Neural cell (in vitro differentiated cells): ENCODE results near the gene STK32A. TPM values are rescaled to one million over a fixed set of nuclear protein-coding genes. Genes with fewer than 3 reads are reported as not detected.

Experiments
- H2AFZ ChIP-seq: fragments of 200-600, 300-800 bp; sonication (generic), shearing (Covaris generic); 2 replicates; pipeline ENCODE4 v1.6.0; 2014; ENCODE audit warnings: low read depth, mild to moderate bottlenecking, antibody characterized with exemption, low read length, moderate library complexity
- H3F3A ChIP-seq: fragments of 200-600 bp; shearing (Covaris generic); 2 replicates; pipeline ENCODE4 v1.6.1; 2016; ENCODE audit warnings: mild to moderate bottlenecking, moderate library complexity, mixed read lengths, antibody characterized with exemption, low read length; ENCODE audit not compliant: insufficient read depth, poor library complexity, severe bottlenecking
- H3K27ac ChIP-seq: fragments of 200-600, 300-800 bp; sonication (generic), shearing (Covaris generic); 2 replicates; pipeline ENCODE4 v1.5.1; 2014; ENCODE audit warnings: mild to moderate bottlenecking, low read length, moderate library complexity
- H3K27me3 ChIP-seq: fragments of 300-800, 200-600 bp; sonication (generic), shearing (Covaris generic); 2 replicates; pipeline ENCODE4 v1.6.0; 2014; ENCODE audit warnings: mild to moderate bottlenecking, low read depth, low read length, moderate library complexity; ENCODE audit not compliant: insufficient read depth
- H3K36me3 ChIP-seq: fragments of 300-800, 200-600 bp; sonication (generic), shearing (Covaris generic); 2 replicates; pipeline ENCODE4 v1.5.1; 2014; ENCODE audit warnings: mild to moderate bottlenecking, antibody characterized with exemption, low read length, moderate library complexity; ENCODE audit not compliant: insufficient read depth
- H3K4me2 ChIP-seq: fragments of 300-800, 200-600 bp; sonication (generic), shearing (Covaris generic); 2 replicates; pipeline ENCODE4 v1.6.0; 2014; ENCODE audit warnings: mild to moderate bottlenecking, low read length
- H3K4me3 ChIP-seq: fragments of 300-800, 200-600 bp; sonication (generic), shearing (Covaris generic); 2 replicates; pipeline ENCODE4 v1.5.1; 2014; ENCODE audit warnings: mild to moderate bottlenecking, low read length, moderate library complexity
- H3K79me2 ChIP-seq: fragments of 200-600 bp; shearing (Covaris generic); replicated peaks from 2 replicates; pipeline ENCODE4 v1.6.0; 2014; ENCODE audit warnings: mild to moderate bottlenecking, low read length, moderate library complexity; ENCODE audit not compliant: insufficient read depth
- H3K9ac ChIP-seq: fragments of 300-800, 200-600 bp; sonication (generic), shearing (Covaris generic); 2 replicates; pipeline ENCODE4 v1.6.1; 2016; ENCODE audit warnings: mild to moderate bottlenecking, low read length, mixed read lengths
- H3K9me2 ChIP-seq: fragments of 200-600 bp; shearing (Covaris generic); 2 replicates; pipeline ENCODE4 v1.6.1; 2016; ENCODE audit warnings: mild to moderate bottlenecking, low read length, mixed read lengths; ENCODE audit not compliant: insufficient read depth
- H3K9me3 ChIP-seq: fragments of 200-600, 300-800 bp; sonication (generic), shearing (Covaris generic); 2 replicates; pipeline ENCODE4 v1.6.1; 2016; ENCODE audit warnings: mild to moderate bottlenecking, mixed run types, low read length, moderate library complexity, mixed read lengths
- H4K20me1 ChIP-seq: fragments of 200-600 bp; shearing (Covaris generic); 2 replicates; pipeline ENCODE4 v1.6.1; 2016; ENCODE audit warnings: mild to moderate bottlenecking, mixed run types; ENCODE audit not compliant: insufficient read depth
- CTCF ChIP-seq: fragments of 450-650 bp; IDR thresholded peaks from 2 replicates; pipeline ENCODE4 v1.5.1; 2014; ENCODE audit warnings: antibody characterized with exemption, mild to moderate bottlenecking, moderate library complexity; ENCODE audit not compliant: poor library complexity, severe bottlenecking
- EP300 ChIP-seq: fragments of 450-650 bp; conservative IDR thresholded peaks from 2 replicates; pipeline ENCODE4 v1.6.1; 2014; ENCODE audit warnings: antibody characterized with exemption, mild to moderate bottlenecking, moderate library complexity; ENCODE audit not compliant: poor library complexity, severe bottlenecking
- EZH2 ChIP-seq: fragments of 200-600, 300-800 bp; shearing (Covaris generic), sonication (generic); IDR thresholded peaks from 2 replicates; pipeline ENCODE4 v1.6.1; 2014; ENCODE audit warnings: antibody characterized with exemption, low read length, borderline replicate concordance, mild to moderate bottlenecking; ENCODE audit not compliant: insufficient read depth, poor library complexity, severe bottlenecking
- MXI1 ChIP-seq: fragments of 450-650 bp; conservative IDR thresholded peaks from 2 replicates; pipeline ENCODE4 v1.6.1; 2014; ENCODE audit warnings: antibody characterized with exemption, mild to moderate bottlenecking; ENCODE audit not compliant: poor library complexity, severe bottlenecking
- POLR2AphosphoS5 ChIP-seq: IDR thresholded peaks from 2 replicates; pipeline ENCODE4 v1.6.1; 2012
- RAD21 ChIP-seq: fragments of 450-650 bp; conservative IDR thresholded peaks from 2 replicates; pipeline ENCODE4 v1.6.1; 2014; ENCODE audit warnings: antibody characterized with exemption, mild to moderate bottlenecking, moderate library complexity
- REST ChIP-seq: IDR thresholded peaks from 2 replicates; pipeline ENCODE4 v1.6.1; 2012; ENCODE audit warnings: borderline replicate concordance
- SMC3 ChIP-seq: fragments of 450-650 bp; conservative IDR thresholded peaks from 2 replicates; pipeline ENCODE4 v1.6.1; 2014; ENCODE audit warnings: antibody characterized with exemption, mild to moderate bottlenecking, moderate library complexity; ENCODE audit not compliant: poor library complexity
- TAF1 ChIP-seq: IDR thresholded peaks from 2 replicates; pipeline ENCODE4 v1.6.1; 2012; ENCODE audit warnings: low read depth
- polyA plus RNA-seq: library from polyadenylated mRNA; depleted of rRNA; stranded (reverse); fragments of >200 nt; gene quantifications from 2 replicates; pipeline ENCODE4 v1.2.3, GENCODE V29; 2014

The STK32A gene
- polyA plus RNA-seq, 1 donor from 2014 or later: 23.1 TPM

GRCh38 chr5:147430628-147431027 lies 195.8 kb downstream of the STK32A start:
- Histone ChIP-seq H3K4me3 (no peak overlapping the region), H3K27ac (no peak overlapping the region)

GRCh38 chr5:147431586-147431985 lies 196.8 kb downstream of the STK32A start:
- Histone ChIP-seq H3K9me2 (no peaks in the 10 kb centered on the region), H3K79me2 (peaks cover 98% of the 10 kb centered on the region), H3K27ac (no peak overlapping the region), H4K20me1 (peaks cover 97% of the 10 kb centered on the region), H3K9ac (no peak overlapping the region), H2AFZ (no peak overlapping the region), H3K27me3 (no peaks in the 10 kb centered on the region), H3K36me3 (peaks cover 5% of the 10 kb centered on the region), H3K4me2 (no peak overlapping the region), H3K4me3 (no peak overlapping the region), H3K9me3 (no peaks in the 10 kb centered on the region), H3F3A (no peaks in the 10 kb centered on the region)
- TF ChIP-seq POLR2AphosphoS5 (peak; percentile 13), MXI1 (no peak)

More at GRCh38 chr5:147430628-147431027, 195.8 kb downstream of the STK32A start:
- no peaks in the 10 kb centered on the region for H3K9me3 ChIP-seq
- peaks cover 5% of the 10 kb centered on the region for H3K36me3 ChIP-seq
- peaks cover 98% of the 10 kb centered on the region for H3K79me2 ChIP-seq
- no peak overlapping the region for H3K9ac ChIP-seq
- TF ChIP-seq EP300: no peak
- no peaks in the 10 kb centered on the region for H3F3A ChIP-seq
- H3K4me2 ChIP-seq: no peak overlapping the region
- H2AFZ ChIP-seq: no peak overlapping the region
- H3K9me2 ChIP-seq: no peaks in the 10 kb centered on the region
- peaks cover 97% of the 10 kb centered on the region for H4K20me1 ChIP-seq
- no peaks in the 10 kb centered on the region for H3K27me3 ChIP-seq

GRCh38 chr5:147432323-147432722 lies 197.5 kb downstream of the STK32A start:
- Histone ChIP-seq H3K4me2 (no peak overlapping the region), H3K9me2 (no peaks in the 10 kb centered on the region), H3K27ac (no peak overlapping the region), H3K9ac (no peak overlapping the region), H3K4me3 (no peak overlapping the region), H3F3A (peaks cover 3% of the 10 kb centered on the region), H3K79me2 (peaks cover 98% of the 10 kb centered on the region), H3K9me3 (no peaks in the 10 kb centered on the region), H3K27me3 (no peaks in the 10 kb centered on the region), H2AFZ (no peak overlapping the region), H3K36me3 (peaks cover 5% of the 10 kb centered on the region), H4K20me1 (peaks cover 97% of the 10 kb centered on the region)
- TF ChIP-seq EP300: no peak
- TF ChIP-seq EZH2: no peak
- no peak for TF ChIP-seq TAF1
- no peak for TF ChIP-seq REST
- TF ChIP-seq MXI1: no peak
- TF ChIP-seq POLR2AphosphoS5: no peak

GRCh38 chr5:147434049-147434448 lies 199.2 kb downstream of the STK32A start:
- Histone ChIP-seq H3K27ac (no peak overlapping the region), H3K9ac (no peak overlapping the region), H3K36me3 (peaks cover 11% of the 10 kb centered on the region), H3K4me2 (no peak overlapping the region), H3F3A (peaks cover 6% of the 10 kb centered on the region), H3K27me3 (no peaks in the 10 kb centered on the region), H2AFZ (no peak overlapping the region), H3K4me3 (no peak overlapping the region), H3K9me3 (no peaks in the 10 kb centered on the region), H3K79me2 (peaks cover 98% of the 10 kb centered on the region), H3K9me2 (no peaks in the 10 kb centered on the region), H4K20me1 (peaks cover 90% of the 10 kb centered on the region)
- TF ChIP-seq CTCF (no peak), MXI1 (no peak), SMC3 (no peak), TAF1 (no peak), EZH2 (no peak), REST (no peak), POLR2AphosphoS5 (no peak), RAD21 (no peak)
